HUES48 (cell line): ENCODE data around the gene ACSM2A.
"Not testable (repeated sequence)": the region's sequence is repeated elsewhere in the genome, so short reads cannot be mapped to it uniquely, and the experiment has no call there.

Source experiments
- H3K27ac ChIP-seq: one replicate; pipeline ENCODE4 v1.7.0; 2013; ENCODE audit warnings: low read depth, low read length, inconsistent platforms
- H3K27me3 ChIP-seq: 2 replicates; pipeline ENCODE4 v1.6.1; 2013; ENCODE audit warnings: mild to moderate bottlenecking, low read length; ENCODE audit not compliant: control insufficient read depth, insufficient read depth
- H3K36me3 ChIP-seq: 2 replicates; pipeline ENCODE4 v1.6.1; 2013; ENCODE audit warnings: low read length; ENCODE audit not compliant: control insufficient read depth, insufficient read depth
- H3K4me1 ChIP-seq: 2 replicates; pipeline ENCODE4 v1.6.1; 2013; ENCODE audit warnings: mild to moderate bottlenecking, low read length; ENCODE audit not compliant: control insufficient read depth, insufficient read depth
- H3K4me3 ChIP-seq: 2 replicates; pipeline ENCODE4 v1.5.1; 2013; ENCODE audit warnings: mild to moderate bottlenecking, low read depth, low read length
- H3K9ac ChIP-seq: 2 replicates; pipeline ENCODE4 v1.6.1; 2013; ENCODE audit warnings: mild to moderate bottlenecking, low read depth, low read length, moderate library complexity
- H3K9me3 ChIP-seq: 2 replicates; pipeline ENCODE4 v1.6.1; 2013; ENCODE audit warnings: low read length; ENCODE audit not compliant: control insufficient read depth, insufficient read depth

ACSM2A gene

DNA sequence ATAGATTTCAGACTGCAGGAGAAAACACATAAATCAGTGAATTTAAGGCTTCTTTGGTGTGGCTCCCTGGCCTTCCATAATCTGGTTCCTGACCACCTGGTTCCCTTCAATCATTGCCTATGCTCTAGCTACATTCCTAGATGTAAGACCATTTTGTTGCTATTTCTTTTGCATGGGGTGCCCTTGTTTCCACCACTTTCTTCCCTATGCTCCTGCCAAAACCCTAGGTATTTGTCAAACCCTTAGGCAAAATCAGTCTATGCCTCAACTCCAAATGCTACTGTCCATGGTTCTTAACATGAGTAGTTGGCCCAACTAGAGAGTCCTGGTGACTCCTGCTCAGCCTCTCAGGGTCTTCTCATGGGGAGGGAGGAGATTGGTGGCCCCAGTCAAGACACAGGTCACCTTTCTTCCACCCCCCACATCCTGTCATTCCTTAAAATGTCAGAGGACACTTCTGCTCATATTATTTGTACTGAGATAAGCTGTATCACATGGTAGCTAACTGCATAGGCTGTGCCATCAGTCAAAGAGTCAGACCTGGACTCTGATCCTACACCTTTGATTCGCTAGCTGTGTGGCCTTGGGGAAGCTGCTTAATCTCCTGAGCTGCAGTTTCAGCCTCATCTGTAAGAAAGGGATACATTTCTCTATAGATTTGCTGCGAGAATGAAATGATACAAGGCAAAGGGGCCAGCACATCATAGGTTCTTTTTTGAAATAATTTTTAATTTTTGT is 27.0 kb upstream of the ACSM2A start:
- H3K4me1 ChIP-seq = no peaks in the 10 kb centered on the region
- no peak overlapping the region for H3K4me3 ChIP-seq
- H3K27me3 ChIP-seq = no peaks in the 10 kb centered on the region
- no peak overlapping the region for H3K9ac ChIP-seq
- H3K9me3 ChIP-seq = no peaks in the 10 kb centered on the region
- no peaks in the 10 kb centered on the region for H3K36me3 ChIP-seq
- H3K27ac ChIP-seq = no peak overlapping the region

DNA sequence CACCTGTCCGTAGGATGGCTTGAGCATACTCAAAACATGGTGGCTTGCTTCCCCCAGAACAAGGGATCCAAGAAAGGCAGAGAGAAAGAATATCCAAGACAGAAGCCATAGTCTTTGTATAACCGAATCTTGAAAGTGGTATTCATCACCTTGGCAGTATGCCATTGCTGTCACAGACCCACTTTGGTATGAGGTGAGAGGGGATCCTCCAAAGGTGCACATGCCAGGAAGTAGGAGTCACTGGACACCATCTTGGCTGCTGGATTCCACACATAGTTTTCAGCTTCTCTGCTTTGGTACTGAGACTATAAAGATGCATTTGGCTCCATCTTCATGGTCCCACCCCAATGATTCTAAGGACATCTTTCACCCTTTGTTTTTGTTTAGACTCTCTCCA is 23.9 kb upstream of the ACSM2A start:
- H3K27ac ChIP-seq, H3K4me1 ChIP-seq, H3K27me3 ChIP-seq, H3K36me3 ChIP-seq, H3K9ac ChIP-seq, H3K9me3 ChIP-seq, H3K4me3 ChIP-seq: not testable (repeated sequence)

DNA sequence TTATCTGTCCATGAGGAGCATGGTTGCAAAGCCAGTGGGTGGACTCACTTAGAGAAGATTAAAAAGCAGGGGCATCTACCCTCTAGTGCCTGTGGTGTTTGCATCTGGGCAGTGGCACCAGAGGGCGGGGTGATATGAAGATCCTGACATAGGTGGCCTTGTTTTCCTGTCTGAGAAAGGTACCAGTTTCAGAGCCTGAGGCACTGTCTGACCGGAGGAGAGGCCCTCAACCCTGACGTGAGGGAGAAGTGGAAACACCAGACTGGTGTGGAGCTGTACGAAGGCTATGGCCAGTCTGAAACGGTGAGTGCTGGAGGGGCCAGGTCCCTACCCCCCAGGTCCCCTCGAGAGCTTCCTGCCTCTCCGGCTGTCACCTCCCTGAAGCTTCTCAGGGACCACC is 21.8 kb upstream of the ACSM2A start:
- not testable (repeated sequence) for H3K9ac ChIP-seq, H3K9me3 ChIP-seq, H3K4me1 ChIP-seq, H3K36me3 ChIP-seq, H3K4me3 ChIP-seq, H3K27me3 ChIP-seq, H3K27ac ChIP-seq

- not testable (repeated sequence) for H3K9me3 ChIP-seq, H3K9ac ChIP-seq, H3K27me3 ChIP-seq, H3K4me1 ChIP-seq, H3K36me3 ChIP-seq, H3K27ac ChIP-seq, H3K4me3 ChIP-seq
Observed at GRCh38 chr16:20430480-20430879, 20.8 kb upstream of the ACSM2A start.

DNA sequence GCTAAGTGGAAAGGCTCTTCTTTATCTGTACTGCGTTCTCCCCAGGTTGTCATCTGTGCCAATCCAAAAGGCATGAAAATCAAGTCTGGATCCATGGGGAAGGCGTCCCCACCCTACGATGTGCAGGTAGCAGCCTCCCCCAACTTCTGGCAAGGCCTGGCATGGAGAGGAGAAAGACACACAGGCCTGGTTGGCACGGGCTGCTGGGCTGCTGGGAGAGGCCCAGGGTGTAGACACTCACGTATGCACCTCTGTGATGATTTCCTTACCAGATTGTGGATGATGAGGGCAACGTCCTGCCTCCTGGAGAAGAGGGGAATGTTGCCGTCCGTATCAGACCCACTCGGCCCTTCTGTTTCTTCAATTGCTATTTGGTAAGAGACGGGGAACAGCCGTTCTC is 20.4 kb upstream of the ACSM2A start:
- Histone ChIP-seq H3K27ac (no peak overlapping the region), H3K9ac (no peak overlapping the region)

DNA sequence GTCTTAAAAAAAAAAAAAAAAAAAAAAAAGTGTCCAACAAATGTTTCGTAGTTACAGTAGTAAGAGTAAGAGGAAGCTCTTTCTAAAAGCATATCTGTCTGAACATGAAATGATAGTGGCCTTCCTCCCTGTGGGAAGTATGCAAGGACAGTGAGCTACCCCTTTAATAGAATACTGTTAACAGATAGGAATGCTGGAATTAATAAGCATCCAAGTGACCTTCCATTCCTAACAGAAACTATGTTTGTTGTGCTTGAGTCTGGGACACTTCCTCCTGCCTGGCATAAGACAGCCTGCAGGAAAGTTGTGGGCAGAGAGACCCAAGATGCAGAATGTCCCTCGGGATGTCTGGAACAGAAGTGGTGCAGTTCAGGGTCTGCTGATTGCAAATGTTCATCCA is 12.4 kb upstream of the ACSM2A start:
- H3K4me1 ChIP-seq, H3K36me3 ChIP-seq, H3K9me3 ChIP-seq, H3K4me3 ChIP-seq, H3K27me3 ChIP-seq, H3K9ac ChIP-seq, H3K27ac ChIP-seq: not testable (repeated sequence)

More for the DNA sequence above, 20.4 kb upstream of the ACSM2A start:
- H3K9me3 ChIP-seq = no peaks in the 10 kb centered on the region
- H3K4me3 ChIP-seq = no peak overlapping the region
- H3K36me3 ChIP-seq = no peaks in the 10 kb centered on the region
- H3K27me3 ChIP-seq = no peaks in the 10 kb centered on the region
- no peaks in the 10 kb centered on the region for H3K4me1 ChIP-seq

GRCh38 chr16:20439820-20440231 is 11.5 kb upstream of the ACSM2A start:
- not testable (repeated sequence) for H3K4me3 ChIP-seq, H3K9ac ChIP-seq, H3K27ac ChIP-seq, H3K4me1 ChIP-seq, H3K9me3 ChIP-seq, H3K27me3 ChIP-seq, H3K36me3 ChIP-seq

DNA sequence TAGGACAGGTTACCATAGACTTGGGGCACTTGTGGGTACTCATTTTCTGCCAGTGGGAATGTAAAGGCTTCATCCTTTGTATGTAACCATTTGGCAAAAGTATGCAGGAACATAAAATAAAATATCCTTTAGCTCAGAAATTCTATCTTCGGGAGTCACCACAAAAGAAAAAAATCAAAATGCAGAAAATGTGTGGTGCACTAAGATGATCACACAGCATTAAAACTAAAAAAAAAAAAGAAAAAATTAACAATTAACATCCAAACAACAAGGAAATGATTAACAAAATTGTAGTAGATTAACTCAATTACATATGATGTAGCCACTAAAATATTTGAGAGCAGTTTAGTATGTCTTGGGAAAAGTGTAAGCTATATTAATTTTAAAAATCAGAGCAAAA is 10.6 kb upstream of the ACSM2A start:
- H3K9ac ChIP-seq, H3K4me1 ChIP-seq, H3K4me3 ChIP-seq, H3K9me3 ChIP-seq, H3K36me3 ChIP-seq, H3K27ac ChIP-seq, H3K27me3 ChIP-seq: not testable (repeated sequence)

DNA sequence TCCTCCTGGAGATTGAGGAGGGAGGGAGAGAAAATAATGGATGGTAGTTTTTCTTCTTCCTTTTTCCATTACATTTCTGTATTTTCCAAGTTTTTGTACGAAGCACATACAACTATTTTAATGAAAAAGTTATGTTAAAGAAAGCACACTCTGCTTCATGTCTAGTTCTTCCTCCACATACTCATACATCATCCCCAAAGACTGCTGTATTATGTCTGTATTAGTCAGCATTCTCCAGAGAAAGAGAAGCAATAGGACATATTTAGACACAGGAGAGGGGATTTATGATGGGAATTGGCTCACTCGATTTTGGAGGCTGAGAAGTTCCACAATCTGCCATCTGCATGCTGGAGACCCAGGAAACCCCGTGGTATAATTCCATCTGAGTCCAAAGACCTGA is 10.1 kb upstream of the ACSM2A start:
- Histone ChIP-seq H3K36me3 (no peaks in the 10 kb centered on the region), H3K27me3 (no peaks in the 10 kb centered on the region), H3K9me3 (no peaks in the 10 kb centered on the region), H3K4me1 (no peaks in the 10 kb centered on the region), H3K27ac (no peak overlapping the region), H3K9ac (no peak overlapping the region), H3K4me3 (no peak overlapping the region)

DNA sequence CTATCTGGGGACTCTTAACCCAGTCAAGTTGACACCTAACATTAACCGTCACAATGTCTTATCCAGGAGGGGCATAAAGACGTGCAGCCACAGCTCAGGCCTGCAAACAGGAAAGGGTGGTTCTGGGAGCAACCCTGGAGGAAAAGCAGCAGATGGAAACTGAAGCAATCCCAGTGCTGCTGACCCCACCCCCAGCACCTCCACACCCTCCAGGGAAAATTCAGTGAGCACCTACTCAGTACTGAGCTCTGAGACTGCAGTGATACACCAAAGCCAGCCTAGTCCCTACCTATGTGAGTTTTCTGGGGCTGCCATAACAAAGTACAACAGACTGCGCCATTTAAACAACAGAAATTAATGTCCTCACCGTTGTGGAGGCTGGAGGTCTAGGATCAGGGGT is 9.5 kb upstream of the ACSM2A start:
- not testable (repeated sequence) for H3K9me3 ChIP-seq, H3K27ac ChIP-seq, H3K4me3 ChIP-seq, H3K9ac ChIP-seq, H3K27me3 ChIP-seq, H3K4me1 ChIP-seq, H3K36me3 ChIP-seq

GRCh38 chr16:20446652-20447393 is 4.5 kb upstream of the ACSM2A start:
- H3K4me1 ChIP-seq, H3K9ac ChIP-seq, H3K9me3 ChIP-seq, H3K27me3 ChIP-seq, H3K36me3 ChIP-seq, H3K4me3 ChIP-seq, H3K27ac ChIP-seq: not testable (repeated sequence)
